Measurements from ENCODE around the gene UPF3A.
"Not testable (repeated sequence)": the region's sequence is repeated elsewhere in the genome, so short reads cannot be mapped to it uniquely, and the experiment has no call there.

UPF3A gene

GRCh38 chr13:114336457-114336856 lies 55.1 kb downstream of the UPF3A start:
- not testable (repeated sequence) for DNase-seq (ENCODE audit: low read depth)

GRCh38 chr13:114338959-114339358 lies 57.6 kb downstream of the UPF3A start:
- no peak for DNase-seq (ENCODE audit: low read depth)

GRCh38 chr13:114339857-114340534 lies 58.6 kb downstream of the UPF3A start:
- DNase-seq (ENCODE audit: low read depth): peak; percentile 66

- DNase-seq (ENCODE audit: low read depth): no peak
These were observed 59.8 kb downstream of the UPF3A start for GRCh38 chr13:114341003-114341777.

GRCh38 chr13:114347256-114347655 lies 65.9 kb downstream of the UPF3A start:
- DNase-seq (ENCODE audit: low read depth): not testable (repeated sequence)

GRCh38 chr13:114352763-114353162 lies 71.4 kb downstream of the UPF3A start:
- not testable (repeated sequence) for DNase-seq (ENCODE audit: low read depth)

GRCh38 chr13:114353382-114353781 lies 72.0 kb downstream of the UPF3A start:
- DNase-seq (ENCODE audit: low read depth): not testable (repeated sequence)
